ENCODE results near the gene HIVEP3.

DNA sequence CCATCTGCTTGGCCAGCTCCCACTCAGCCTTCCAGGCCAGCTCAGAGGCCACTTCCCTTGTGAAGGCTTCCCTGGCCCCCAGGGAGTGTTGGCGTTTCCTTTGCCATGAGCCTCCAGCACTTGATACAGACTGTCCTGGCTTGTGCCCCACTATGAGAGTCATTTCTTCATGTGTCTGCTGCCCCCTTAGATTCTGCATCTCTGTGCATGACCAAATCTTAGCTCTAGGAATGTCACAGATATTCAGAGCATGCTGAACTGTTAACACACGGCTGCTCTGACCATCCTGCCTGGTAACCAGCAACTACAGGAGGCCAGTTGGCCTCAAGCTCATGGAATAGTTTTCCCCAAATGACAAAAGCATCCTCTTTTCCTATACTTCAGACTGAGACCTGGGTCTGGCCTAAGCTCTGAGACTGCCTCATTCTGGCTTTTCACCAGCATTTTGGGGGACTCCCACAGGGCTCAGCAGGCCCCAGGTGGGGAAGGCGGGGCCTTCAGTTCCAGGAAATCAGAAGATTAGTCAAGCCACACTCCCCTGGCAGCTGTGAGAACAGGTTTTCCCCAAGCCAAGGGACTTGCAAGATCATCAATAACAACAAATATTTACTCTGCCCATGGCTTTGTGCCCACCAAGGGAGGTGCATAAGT lies 251.6 kb downstream of the HIVEP3 start:
- TF ChIP-seq EZH2 (IDR thresholded peaks at IDR 0.05; ENCODE audit: low read depth) (no peak), CTCF (conservative IDR thresholded peaks at IDR 0.05) (no peak)
